Astrocyte of the cerebellum (primary cell): ENCODE results near the gene ABL1.

Experiments used
- DNase-seq: peaks from one replicate; pipeline ENCODE4 v3.0.0-alpha.2; 2011; ENCODE audit warnings: low read depth
- H3K4me3 ChIP-seq: 2 replicates; pipeline ENCODE4 v1.5.1; 2011; ENCODE audit warnings: mild to moderate bottlenecking, low read depth, low read length, moderate library complexity
- CTCF ChIP-seq: IDR thresholded peaks from 2 replicates; pipeline ENCODE4 v1.5.1; 2012; ENCODE audit warnings: low read length, low read depth, moderate library complexity, mild to moderate bottlenecking; ENCODE audit errors: missing control alignments
- in situ Hi-C: cut with HindIII; loops from 2 replicates; pipeline ENCODE4 v1.10.0; 2017; ENCODE audit warnings: low sequenced_read_pairs

The ABL1 gene

GRCh38 chr9:130872093-130872492, 37.0 kb downstream of the ABL1 start:
- DNase-seq = no peak
- H3K4me3 ChIP-seq = no peak overlapping the region
- in situ Hi-C loops = no loop called here
- no peak for TF ChIP-seq CTCF

DNA sequence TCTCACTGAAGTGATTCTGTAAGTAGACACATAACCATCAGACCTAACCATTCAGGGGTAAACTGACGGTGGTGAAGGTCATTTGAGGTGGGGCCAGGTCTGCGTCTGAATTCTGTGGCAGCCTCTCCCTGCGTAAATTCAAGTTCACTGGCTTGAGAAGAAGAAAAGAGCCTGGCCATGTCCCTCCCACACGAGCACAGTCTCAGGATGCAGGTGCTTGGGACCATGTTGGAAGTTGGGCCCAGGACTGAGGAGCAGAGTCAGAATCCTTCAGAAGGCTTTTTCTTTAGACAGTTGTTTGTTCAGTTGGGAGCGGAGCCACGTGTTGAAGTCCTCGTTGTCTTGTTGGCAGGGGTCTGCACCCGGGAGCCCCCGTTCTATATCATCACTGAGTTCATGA, 37.5 kb downstream of the ABL1 start:
- no peak for DNase-seq
- H3K4me3 ChIP-seq = no peak overlapping the region
- in situ Hi-C loops = no loop called here
- TF ChIP-seq CTCF = no peak

- in situ Hi-C loops = no loop called here
- no peak for TF ChIP-seq CTCF
- no peak overlapping the region for H3K4me3 ChIP-seq
- no peak for DNase-seq
These were observed 38.0 kb downstream of the ABL1 start for GRCh38 chr9:130872912-130873503.

DNA sequence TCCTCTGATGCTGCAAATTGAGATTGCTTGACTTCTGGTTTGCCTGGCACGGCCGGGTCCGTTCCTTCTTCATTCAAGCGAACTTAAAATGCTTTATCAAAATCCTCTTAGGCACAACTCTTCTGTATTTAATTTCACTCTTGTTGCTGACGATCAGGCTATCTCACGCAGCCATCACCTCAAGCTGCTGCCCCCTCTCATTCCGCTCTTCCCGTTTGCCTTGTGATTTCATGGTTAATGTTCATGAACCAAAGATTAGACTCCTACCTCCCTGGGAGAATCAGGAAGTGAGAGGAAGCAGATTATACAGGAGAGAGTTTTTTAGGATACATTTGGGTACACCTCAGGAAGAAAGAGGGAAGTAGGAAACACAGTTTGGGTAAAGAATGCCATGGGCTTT, 38.9 kb downstream of the ABL1 start:
- in situ Hi-C loops = no loop called here
- no peak for TF ChIP-seq CTCF
- DNase-seq = no peak
- H3K4me3 ChIP-seq = no peak overlapping the region

DNA sequence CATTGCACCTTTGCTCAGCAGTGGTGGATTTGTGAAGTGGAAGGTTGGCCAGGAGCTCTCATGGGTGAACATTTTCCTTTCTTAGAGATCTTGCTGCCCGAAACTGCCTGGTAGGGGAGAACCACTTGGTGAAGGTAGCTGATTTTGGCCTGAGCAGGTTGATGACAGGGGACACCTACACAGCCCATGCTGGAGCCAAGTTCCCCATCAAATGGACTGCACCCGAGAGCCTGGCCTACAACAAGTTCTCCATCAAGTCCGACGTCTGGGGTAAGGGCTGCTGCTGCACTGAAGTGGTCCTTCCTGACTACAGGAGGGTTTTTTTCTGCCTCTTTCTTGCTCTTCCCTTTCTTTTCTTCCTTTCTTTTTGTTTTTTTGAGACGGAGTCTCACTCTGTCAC, 39.7 kb downstream of the ABL1 start:
- DNase-seq = no peak
- no peak for TF ChIP-seq CTCF
- in situ Hi-C loops = no loop called here
- no peak overlapping the region for H3K4me3 ChIP-seq

DNA sequence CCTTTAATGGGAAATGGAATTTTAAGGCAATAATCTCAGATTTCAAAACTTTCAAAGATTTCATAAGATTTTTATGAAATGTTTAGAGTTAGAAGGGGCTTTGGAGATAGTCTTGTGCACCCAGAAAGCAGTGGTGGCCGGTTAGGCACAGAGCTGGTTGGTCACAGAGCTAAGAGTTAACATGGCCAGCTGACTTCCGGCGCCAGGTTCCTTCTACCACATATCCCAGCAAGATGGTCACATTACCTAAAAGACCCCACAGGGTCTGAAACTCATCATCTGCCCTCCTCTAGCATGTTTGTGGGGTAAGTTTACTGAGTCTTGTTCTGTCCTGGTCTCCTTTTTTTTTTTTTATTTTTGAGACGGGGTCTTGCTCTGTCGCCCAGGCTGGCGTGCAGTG, 42.2 kb downstream of the ABL1 start:
- in situ Hi-C loops = no loop called here
- no peak for TF ChIP-seq CTCF
- no peak for DNase-seq

DNA sequence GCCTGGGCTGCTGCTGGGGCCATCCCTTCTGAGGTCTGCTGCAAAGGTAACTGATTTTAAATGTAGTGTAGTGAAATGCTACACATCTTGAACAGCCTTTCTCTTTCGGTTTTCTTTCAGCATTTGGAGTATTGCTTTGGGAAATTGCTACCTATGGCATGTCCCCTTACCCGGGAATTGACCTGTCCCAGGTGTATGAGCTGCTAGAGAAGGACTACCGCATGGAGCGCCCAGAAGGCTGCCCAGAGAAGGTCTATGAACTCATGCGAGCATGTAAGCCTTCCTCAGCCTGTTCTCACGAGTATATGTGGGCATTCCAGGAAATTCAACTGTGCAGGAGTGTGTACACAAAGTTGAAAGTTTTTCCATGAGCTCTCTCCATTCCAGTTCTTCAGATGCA, 43.2 kb downstream of the ABL1 start:
- in situ Hi-C loops = no loop called here

More for the DNA sequence above, 42.2 kb downstream of the ABL1 start:
- no peak overlapping the region for H3K4me3 ChIP-seq

More for the DNA sequence above, 43.2 kb downstream of the ABL1 start:
- no peak for TF ChIP-seq CTCF
- no peak for DNase-seq
- no peak overlapping the region for H3K4me3 ChIP-seq
